SK-N-MC (cell line): ENCODE results near the gene ENO2.

Experiments
- EZH2 ChIP-seq: fragments of 200-600 bp; sonication (generic); IDR thresholded peaks from one replicate; pipeline ENCODE4 v1.6.1; 2017; ENCODE audit warnings: antibody characterized with exemption
- POLR2AphosphoS5 ChIP-seq: IDR thresholded peaks from 2 replicates; pipeline ENCODE4 v1.6.1; 2012; ENCODE audit warnings: mild to moderate bottlenecking, low read depth, low read length, borderline replicate concordance

DNA sequence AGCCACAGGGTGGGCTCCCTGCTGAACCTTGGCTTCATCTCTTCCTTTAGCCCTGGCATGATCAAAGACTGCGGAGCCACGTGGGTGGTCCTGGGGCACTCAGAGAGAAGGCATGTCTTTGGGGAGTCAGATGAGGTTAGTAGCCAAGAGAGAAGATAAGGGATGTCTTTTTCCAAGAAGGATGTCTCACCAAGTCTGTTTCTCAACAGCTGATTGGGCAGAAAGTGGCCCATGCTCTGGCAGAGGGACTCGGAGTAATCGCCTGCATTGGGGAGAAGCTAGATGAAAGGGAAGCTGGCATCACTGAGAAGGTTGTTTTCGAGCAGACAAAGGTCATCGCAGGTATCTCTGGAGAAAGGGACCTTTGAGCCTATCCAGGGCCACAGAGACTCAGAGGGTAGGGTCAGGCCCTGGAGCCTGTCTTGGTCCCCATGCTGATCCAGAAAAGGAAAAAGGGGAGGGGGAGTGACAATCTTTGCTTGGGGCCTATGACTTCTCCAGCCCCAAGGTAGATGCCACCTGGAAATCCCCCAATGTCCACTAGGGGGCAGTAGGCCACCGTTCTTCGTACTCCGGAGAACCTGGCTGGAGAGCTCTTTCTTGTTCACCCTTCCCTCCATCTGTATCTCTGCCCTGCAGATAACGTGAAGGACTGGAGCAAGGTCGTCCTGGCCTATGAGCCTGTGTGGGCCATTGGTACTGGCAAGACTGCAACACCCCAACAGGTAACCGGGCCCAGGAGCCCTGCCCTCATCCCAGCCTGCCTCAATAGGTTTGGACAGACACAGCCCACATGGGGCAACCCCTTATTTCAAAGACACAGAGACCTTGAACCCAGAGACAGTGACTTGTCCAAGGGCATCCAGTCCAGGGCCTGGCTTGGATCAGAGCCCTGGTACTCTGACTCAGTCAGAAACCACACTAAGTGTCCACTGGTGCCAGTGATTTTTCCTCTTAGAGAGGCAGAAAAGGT lies 45.0 kb upstream of the ENO2 start:
- TF ChIP-seq EZH2 (no peak), POLR2AphosphoS5 (no peak)
